ENCODE results near the gene CLRN3. TPM values are rescaled to one million over a fixed set of nuclear protein-coding genes. Genes with fewer than 3 reads are reported as not detected.

CLRN3 gene
- total and polyA plus RNA-seq, 7 donors = 0.03 TPM; not detected in 6

DNA sequence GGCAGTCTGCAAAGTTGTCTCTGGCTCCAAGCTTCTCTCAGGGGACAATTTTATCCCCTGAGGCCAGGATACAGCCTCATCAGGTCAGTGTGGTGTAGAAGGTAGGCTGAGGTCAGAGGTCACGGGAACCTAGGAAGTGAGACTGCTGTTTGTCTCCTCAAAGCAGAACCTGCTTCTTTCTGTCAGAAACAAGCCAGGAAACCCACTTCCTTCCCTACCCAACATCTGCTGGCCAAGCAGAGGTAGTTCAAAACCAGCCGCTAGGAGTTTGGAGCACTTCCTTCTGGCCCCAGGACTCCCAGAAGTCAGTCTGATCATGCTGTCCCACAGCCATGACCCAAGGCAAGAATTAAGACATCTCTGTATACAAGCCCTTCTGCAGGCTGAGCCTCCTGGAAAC lies 12.2 kb downstream of the CLRN3 start:
- no peaks in the 10 kb centered on the region for H3K9me3 ChIP-seq
- no peak overlapping the region for H3K4me3 ChIP-seq
- intact Hi-C loops (cut with DNase I) = no loop called here
- DNase-seq = no peak
- WGBS, 3 donors = 26 to 69% (median 35%) methylated on average over 2 of the region's 2 CpGs
- no peaks in the 10 kb centered on the region for H3K4me1 ChIP-seq
- no peak for TF ChIP-seq CTCF (IDR thresholded peaks at IDR 0.05)
- H3K27ac ChIP-seq = no peak overlapping the region
- ATAC-seq = no peak
- peaks cover 0 to 4% (median 0%) of the 10 kb centered on the region in 3 donors for H3K27me3 ChIP-seq (ENCODE audit: insufficient read depth in 3 of 3, low read length in 2 of 3)
- H3K36me3 ChIP-seq (ENCODE audit: insufficient read depth in 1 of 2, low read depth in 1 of 2) = no peaks in the 10 kb centered on the region

DNA sequence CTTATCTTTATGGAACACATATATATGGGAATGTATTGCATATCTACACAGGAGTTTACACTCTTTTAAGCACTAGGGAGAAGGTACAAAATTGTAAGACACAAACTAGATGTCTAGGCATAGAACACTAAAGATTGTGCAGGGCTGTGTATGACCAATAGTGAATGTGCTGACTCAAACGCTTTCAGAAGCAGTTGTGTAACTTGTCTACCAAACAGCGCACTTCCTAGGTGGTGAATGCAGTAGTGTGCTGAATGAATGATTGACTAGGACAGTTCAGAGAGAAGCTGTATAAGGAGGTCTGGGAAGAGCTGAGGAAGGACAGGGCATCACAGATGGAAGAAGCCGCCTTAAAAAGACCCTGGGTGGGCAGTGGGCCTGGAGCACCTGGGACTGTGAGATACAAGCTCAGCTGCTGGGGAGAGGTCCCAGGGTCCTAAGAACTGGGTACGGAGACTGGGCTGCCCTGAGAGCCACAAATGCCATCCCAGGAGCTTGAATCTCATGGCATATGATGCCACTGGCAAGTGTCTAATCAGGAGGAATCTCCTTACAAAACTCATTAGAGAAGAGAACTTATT lies 14.2 kb downstream of the CLRN3 start:
- H3K27me3 ChIP-seq (ENCODE audit: insufficient read depth in 3 of 3, low read length in 2 of 3) = no peaks in the 10 kb centered on the region
- H3K27ac ChIP-seq = no peak overlapping the region
- ATAC-seq (no peak), DNase-seq (no peak)
- no peaks in the 10 kb centered on the region for H3K9me3 ChIP-seq
- no peaks in the 10 kb centered on the region for H3K4me1 ChIP-seq
- intact Hi-C loops (cut with DNase I) = no loop called here
- no peaks in the 10 kb centered on the region for H3K36me3 ChIP-seq (ENCODE audit: insufficient read depth in 1 of 2, low read depth in 1 of 2)
- WGBS, 3 donors = 84 to 95% (median 91%) methylated on average over 4 of the region's 4 CpGs
- TF ChIP-seq CTCF (IDR thresholded peaks at IDR 0.05) = no peak
- no peak overlapping the region for H3K4me3 ChIP-seq

DNA sequence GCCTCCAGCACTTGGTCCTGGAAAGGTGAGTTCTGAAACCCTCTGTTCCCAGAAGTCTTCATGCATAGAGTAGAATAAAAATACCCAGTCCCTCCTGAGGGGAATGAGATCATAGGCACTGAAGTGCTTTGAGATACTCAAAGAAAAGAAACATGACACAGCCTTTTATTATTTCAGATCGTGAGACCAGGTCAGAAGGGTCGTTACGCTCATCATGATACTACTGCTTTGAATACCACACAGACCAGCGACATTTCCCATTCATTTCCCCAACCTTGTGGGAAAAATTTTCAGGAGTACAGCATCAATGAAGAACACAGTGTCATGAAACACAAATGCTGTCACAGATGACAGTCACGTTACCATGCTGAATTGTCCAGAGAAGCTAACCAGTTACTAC lies 15.0 kb downstream of the CLRN3 start:
- ATAC-seq = no peak
- TF ChIP-seq CTCF (IDR thresholded peaks at IDR 0.05) = no peak
- Histone ChIP-seq H3K27me3 (ENCODE audit: insufficient read depth in 3 of 3, low read length in 2 of 3) (peaks cover 0 to 7% (median 0%) of the 10 kb centered on the region in 3 donors), H3K4me3 (no peak overlapping the region), H3K27ac (no peak overlapping the region), H3K4me1 (no peaks in the 10 kb centered on the region), H3K36me3 (ENCODE audit: insufficient read depth in 1 of 2, low read depth in 1 of 2) (no peaks in the 10 kb centered on the region), H3K9me3 (no peaks in the 10 kb centered on the region)
- intact Hi-C loops (cut with DNase I) = no loop called here
- 59 to 70% (median 66%) methylated on average over 5 of the region's 5 CpGs for WGBS, 3 donors
- no peak for DNase-seq

- no peak for DNase-seq
- 91 to 98% (median 92%) methylated on average over 4 of the region's 4 CpGs for WGBS, 3 donors
- no peak for ATAC-seq
- intact Hi-C loops (cut with DNase I) = no loop called here
- H3K9me3 ChIP-seq = no peaks in the 10 kb centered on the region
- H3K4me3 ChIP-seq = no peak overlapping the region
- TF ChIP-seq CTCF (IDR thresholded peaks at IDR 0.05) = no peak
- no peaks in the 10 kb centered on the region for H3K4me1 ChIP-seq
- H3K27me3 ChIP-seq (ENCODE audit: insufficient read depth in 3 of 3, low read length in 2 of 3) = peaks cover 0 to 8% (median 0%) of the 10 kb centered on the region in 3 donors
- no peaks in the 10 kb centered on the region for H3K36me3 ChIP-seq (ENCODE audit: insufficient read depth in 1 of 2, low read depth in 1 of 2)
- H3K27ac ChIP-seq = no peak overlapping the region
Measured at GRCh38 chr10:127877116-127877515, 15.6 kb downstream of the CLRN3 start.

DNA sequence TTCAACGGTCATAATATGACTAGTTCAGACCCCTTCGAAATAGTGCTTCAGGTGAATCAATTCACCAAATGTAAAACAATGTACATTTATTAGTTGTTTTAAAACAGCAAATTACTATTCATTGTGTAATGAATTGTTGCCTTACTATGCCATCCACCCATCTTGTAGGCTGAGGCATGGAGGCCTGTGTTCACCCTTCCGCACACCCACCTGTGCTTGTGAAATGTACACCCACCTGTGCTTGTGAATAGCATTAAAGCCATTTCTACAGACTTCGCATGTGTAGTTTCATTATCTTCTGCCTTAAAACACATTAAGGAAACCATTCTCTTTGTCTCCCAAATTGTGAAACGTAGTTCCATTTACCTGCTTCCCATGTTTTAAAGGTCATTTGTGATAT lies 16.8 kb downstream of the CLRN3 start:
- DNase-seq (no peak), ATAC-seq (no peak)
- Histone ChIP-seq H3K36me3 (ENCODE audit: insufficient read depth in 1 of 2, low read depth in 1 of 2) (no peaks in the 10 kb centered on the region), H3K4me3 (no peak overlapping the region), H3K27ac (no peak overlapping the region), H3K9me3 (no peaks in the 10 kb centered on the region), H3K27me3 (ENCODE audit: insufficient read depth in 3 of 3, low read length in 2 of 3) (peaks cover 0 to 13% (median 0%) of the 10 kb centered on the region in 3 donors), H3K4me1 (no peaks in the 10 kb centered on the region)
- WGBS, 3 donors = 93 to 96% (median 95%) methylated on average over 5 of the region's 5 CpGs
- intact Hi-C loops (cut with DNase I) = no loop called here
- TF ChIP-seq CTCF (IDR thresholded peaks at IDR 0.05) = no peak
